OCI-LY3 (cell line): Measurements from ENCODE around the gene MAP2K3.

Source experiments
- H2AFZ ChIP-seq: fragments of 200-600, 300-600 bp; shearing (Covaris generic); 2 replicates; pipeline ENCODE4 v1.6.0; 2014; ENCODE audit warnings: antibody characterized with exemption, low read depth, low read length
- H3K27ac ChIP-seq: fragments of 200-600, 300-600 bp; sonication (generic); 2 replicates; pipeline ENCODE4 v1.5.1; 2014; ENCODE audit warnings: mild to moderate bottlenecking, low read length, moderate library complexity, mixed read lengths
- H3K27me3 ChIP-seq: fragments of 200-600, 300-600 bp; sonication (generic); 2 replicates; pipeline ENCODE4 v1.6.1; 2014; ENCODE audit warnings: low read depth, low read length, mixed read lengths
- H3K36me3 ChIP-seq: fragments of 200-600, 300-600 bp; sonication (generic); replicated peaks from 2 replicates; pipeline ENCODE3; 2014; ENCODE audit warnings: low read depth, low read length, mixed read lengths
- H3K4me1 ChIP-seq: fragments of 300-600, 200-600 bp; sonication (generic); 2 replicates; pipeline ENCODE4 v1.6.1; 2014; ENCODE audit warnings: low read length, mixed read lengths
- H3K4me2 ChIP-seq: fragments of 200-600, 300-600 bp; sonication (generic); 2 replicates; pipeline ENCODE4 v1.6.1; 2014; ENCODE audit warnings: low read length, mixed read lengths
- H3K4me3 ChIP-seq: fragments of 300-600, 200-600 bp; sonication (generic); 2 replicates; pipeline ENCODE4 v1.5.1; 2014; ENCODE audit warnings: antibody characterized with exemption, mild to moderate bottlenecking, low read length, moderate library complexity
- H3K79me2 ChIP-seq: fragments of 300-600, 200-600 bp; shearing (Covaris generic); 2 replicates; pipeline ENCODE4 v1.6.1; 2014; ENCODE audit warnings: mild to moderate bottlenecking, low read length, mixed read lengths
- H3K9ac ChIP-seq: fragments of 300-600, 200-600 bp; shearing (Covaris generic); 2 replicates; pipeline ENCODE4 v1.6.0; 2014; ENCODE audit warnings: mild to moderate bottlenecking, low read length, moderate library complexity
- H3K9me3 ChIP-seq: fragments of 200-600, 300-600 bp; shearing (Covaris generic); 2 replicates; pipeline ENCODE4 v1.6.1; 2014; ENCODE audit warnings: low read length, mixed read lengths; ENCODE audit not compliant: insufficient read depth
- H4K20me1 ChIP-seq: fragments of 200-600, 300-600 bp; sonication (generic); 2 replicates; pipeline ENCODE4 v1.6.1; 2016; ENCODE audit warnings: low read length, mixed read lengths; ENCODE audit not compliant: insufficient read depth
- EZH2phosphoT487 ChIP-seq: fragments of 200-600 bp; shearing (Covaris generic); IDR thresholded peaks from 2 replicates; pipeline ENCODE4 v1.6.1; 2018; ENCODE audit warnings: antibody characterized with exemption, mixed run types, low read depth
- TF ChIP-seq, protein P1 (sequence below): fragments of 200-600, 300-600 bp; sonication (generic); IDR thresholded peaks from 2 replicates; pipeline ENCODE4 v1.5.1; 2014; ENCODE audit warnings: antibody characterized with exemption, low read length, low read depth

MAP2K3 gene

DNA sequence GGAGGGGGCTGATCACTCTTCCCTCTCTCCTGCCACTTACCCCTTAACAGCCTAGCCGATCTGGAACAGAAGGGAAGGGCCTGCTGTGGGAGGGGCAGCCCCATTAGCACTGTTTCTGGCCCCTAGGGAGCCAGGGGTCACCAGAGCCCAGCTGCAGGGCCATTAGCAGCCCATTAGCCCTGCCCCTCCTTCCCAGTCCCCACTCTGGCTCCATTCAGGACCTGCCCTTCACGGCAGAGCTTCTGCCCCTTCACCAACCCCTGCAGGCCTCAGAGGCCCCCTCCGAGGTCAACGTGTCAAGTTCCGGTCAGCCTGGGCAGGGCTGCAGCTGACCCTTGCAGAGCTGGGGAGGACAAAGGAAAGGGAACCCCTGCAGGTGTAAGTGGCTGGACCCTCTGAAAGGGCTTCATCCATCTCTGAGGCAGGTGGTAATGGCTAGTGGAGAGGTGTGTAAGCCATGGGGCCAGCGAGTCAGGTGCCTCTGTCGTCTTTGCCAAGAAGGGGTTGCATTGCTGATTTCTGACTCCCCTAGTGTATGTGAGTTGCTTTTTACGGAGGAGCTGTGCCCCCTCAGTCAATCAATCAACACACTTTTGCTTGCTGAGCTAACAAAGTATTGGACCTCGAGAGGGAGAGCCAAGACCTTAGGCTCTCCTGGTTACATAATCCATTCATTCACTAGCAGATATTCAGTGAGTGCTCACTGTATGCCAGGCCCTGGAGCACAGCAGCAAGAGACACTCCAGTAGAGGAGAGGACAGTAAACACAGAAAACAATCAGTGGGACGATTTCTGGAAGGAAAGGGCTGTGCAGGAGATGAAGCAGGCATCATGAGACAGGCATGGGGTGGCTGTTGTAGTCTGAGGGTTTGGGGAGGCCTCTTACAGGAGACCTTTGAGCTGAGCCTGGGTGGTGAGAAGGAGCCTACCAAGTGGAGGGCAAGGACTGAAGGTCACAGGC lies 73.5 kb downstream of the MAP2K3 start:
- Histone ChIP-seq H3K4me3 (no peak overlapping the region), H3K27me3 (no peaks in the 10 kb centered on the region), H3K79me2 (no peaks in the 10 kb centered on the region), H3K9ac (no peak overlapping the region), H3K4me1 (no peaks in the 10 kb centered on the region), H3K4me2 (no peak overlapping the region), H3K9me3 (no peaks in the 10 kb centered on the region), H4K20me1 (no peaks in the 10 kb centered on the region), H2AFZ (no peak overlapping the region), H3K36me3 (no peaks in the 10 kb centered on the region), H3K27ac (no peak overlapping the region)
- no peak for TF ChIP-seq EZH2phosphoT487
- TF ChIP-seq, protein P1, sequence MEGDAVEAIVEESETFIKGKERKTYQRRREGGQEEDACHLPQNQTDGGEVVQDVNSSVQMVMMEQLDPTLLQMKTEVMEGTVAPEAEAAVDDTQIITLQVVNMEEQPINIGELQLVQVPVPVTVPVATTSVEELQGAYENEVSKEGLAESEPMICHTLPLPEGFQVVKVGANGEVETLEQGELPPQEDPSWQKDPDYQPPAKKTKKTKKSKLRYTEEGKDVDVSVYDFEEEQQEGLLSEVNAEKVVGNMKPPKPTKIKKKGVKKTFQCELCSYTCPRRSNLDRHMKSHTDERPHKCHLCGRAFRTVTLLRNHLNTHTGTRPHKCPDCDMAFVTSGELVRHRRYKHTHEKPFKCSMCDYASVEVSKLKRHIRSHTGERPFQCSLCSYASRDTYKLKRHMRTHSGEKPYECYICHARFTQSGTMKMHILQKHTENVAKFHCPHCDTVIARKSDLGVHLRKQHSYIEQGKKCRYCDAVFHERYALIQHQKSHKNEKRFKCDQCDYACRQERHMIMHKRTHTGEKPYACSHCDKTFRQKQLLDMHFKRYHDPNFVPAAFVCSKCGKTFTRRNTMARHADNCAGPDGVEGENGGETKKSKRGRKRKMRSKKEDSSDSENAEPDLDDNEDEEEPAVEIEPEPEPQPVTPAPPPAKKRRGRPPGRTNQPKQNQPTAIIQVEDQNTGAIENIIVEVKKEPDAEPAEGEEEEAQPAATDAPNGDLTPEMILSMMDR = no peak

DNA sequence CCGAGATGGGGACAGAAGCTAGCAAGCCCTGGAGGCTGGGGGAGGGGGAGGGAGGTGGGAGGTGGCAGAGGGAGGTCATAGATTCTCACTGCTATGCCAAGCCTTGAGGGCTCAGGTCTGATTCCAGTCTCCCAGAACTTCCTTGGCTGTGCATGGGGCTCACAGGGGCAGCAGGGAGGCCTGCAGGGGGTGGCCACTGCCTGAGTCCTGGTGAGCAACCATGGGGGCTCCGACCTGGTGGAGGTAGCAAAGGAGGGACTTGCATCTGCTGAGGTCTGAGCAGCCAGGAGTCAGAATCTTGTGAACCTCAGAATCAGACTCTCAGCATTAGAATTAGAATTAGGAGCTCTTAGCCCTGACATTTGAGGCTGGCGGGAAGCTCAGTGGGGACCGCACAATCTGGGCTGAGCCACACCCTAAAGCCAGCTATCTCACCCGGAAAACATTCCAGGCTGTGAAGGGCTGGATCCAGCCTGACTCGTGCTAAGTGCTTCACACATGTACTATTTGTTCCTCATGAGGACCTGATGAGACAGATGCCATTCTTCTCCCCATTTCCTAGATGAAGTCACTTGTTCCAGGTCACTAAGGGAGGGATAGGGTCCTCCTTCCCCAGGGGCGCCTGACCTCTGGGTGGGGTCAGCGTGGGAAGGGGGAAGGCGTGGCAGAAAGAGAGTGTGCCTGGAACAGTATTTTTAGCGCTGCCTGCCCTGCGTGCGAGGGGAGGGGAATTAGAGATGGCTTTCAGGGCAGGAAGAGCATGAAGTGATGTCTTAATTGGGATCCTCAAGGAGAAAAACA lies 74.4 kb downstream of the MAP2K3 start:
- TF ChIP-seq, protein P1 = no peak
- TF ChIP-seq EZH2phosphoT487 = no peak
- no peak overlapping the region for H2AFZ ChIP-seq
- no peak overlapping the region for H3K27ac ChIP-seq
- H3K4me1 ChIP-seq = no peaks in the 10 kb centered on the region
- H3K9ac ChIP-seq = no peak overlapping the region
- no peaks in the 10 kb centered on the region for H3K9me3 ChIP-seq
- H3K79me2 ChIP-seq = no peaks in the 10 kb centered on the region
- no peak overlapping the region for H3K4me3 ChIP-seq
- no peaks in the 10 kb centered on the region for H3K27me3 ChIP-seq
- no peaks in the 10 kb centered on the region for H4K20me1 ChIP-seq
- no peak overlapping the region for H3K4me2 ChIP-seq
- no peaks in the 10 kb centered on the region for H3K36me3 ChIP-seq

DNA sequence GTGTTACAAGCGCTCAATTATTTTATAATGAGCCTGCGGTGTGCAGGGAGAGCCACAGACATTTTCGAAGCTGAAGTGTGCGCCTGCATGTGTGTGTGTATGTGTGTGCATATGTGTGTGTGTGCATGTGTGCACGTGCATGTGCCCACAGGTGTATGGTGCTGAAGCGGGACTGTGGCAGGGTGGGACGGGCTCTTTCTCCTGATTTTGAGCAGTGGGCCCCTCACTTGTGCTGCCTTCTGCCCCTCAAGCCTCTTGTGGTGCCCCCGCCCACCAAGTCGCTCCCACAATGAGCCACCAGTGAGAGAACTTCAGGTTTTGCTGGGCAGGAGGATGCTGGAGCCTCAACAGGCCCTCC lies 75.0 kb downstream of the MAP2K3 start:
- no peaks in the 10 kb centered on the region for H3K4me1 ChIP-seq
- no peaks in the 10 kb centered on the region for H3K9me3 ChIP-seq
- no peak overlapping the region for H3K9ac ChIP-seq
- no peaks in the 10 kb centered on the region for H3K27me3 ChIP-seq
- TF ChIP-seq, protein P1 = no peak
- TF ChIP-seq EZH2phosphoT487 = no peak
- no peaks in the 10 kb centered on the region for H3K79me2 ChIP-seq
- H3K36me3 ChIP-seq = no peaks in the 10 kb centered on the region
- H3K4me2 ChIP-seq = no peak overlapping the region
- H4K20me1 ChIP-seq = no peaks in the 10 kb centered on the region
- H2AFZ ChIP-seq = no peak overlapping the region
- H3K4me3 ChIP-seq = no peak overlapping the region
- H3K27ac ChIP-seq = no peak overlapping the region

DNA sequence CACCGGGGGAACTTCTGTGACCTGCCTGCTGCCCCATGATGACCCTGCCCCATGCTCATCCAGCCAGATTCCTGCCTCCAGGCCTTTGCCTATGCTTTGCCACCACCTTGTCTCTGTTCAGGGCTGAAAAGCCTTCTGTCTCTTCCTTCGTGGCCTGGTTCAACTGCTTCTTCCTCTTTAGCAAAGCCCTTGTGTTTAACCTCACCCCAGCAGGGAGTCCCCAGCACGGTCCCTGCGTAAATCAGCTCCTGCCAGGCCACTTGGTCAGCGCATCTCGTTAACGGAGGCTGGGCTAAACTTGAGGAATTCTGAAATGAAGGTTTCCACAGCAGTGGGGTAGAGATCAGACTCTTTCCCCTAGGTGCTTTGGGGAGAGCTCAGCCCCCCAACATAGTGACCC lies 75.5 kb downstream of the MAP2K3 start:
- Histone ChIP-seq H2AFZ (no peak overlapping the region), H3K4me2 (no peak overlapping the region), H3K36me3 (no peaks in the 10 kb centered on the region), H3K4me3 (no peak overlapping the region), H3K27ac (no peak overlapping the region), H4K20me1 (no peaks in the 10 kb centered on the region), H3K9ac (no peak overlapping the region), H3K9me3 (no peaks in the 10 kb centered on the region), H3K4me1 (no peaks in the 10 kb centered on the region), H3K79me2 (no peaks in the 10 kb centered on the region), H3K27me3 (no peaks in the 10 kb centered on the region)
- TF ChIP-seq EZH2phosphoT487 = no peak
- TF ChIP-seq, protein P1 = no peak
